ENCODE results near the gene EPHB1. TPM values are rescaled to one million over a fixed set of nuclear protein-coding genes. Genes with fewer than 3 reads are reported as not detected.

EPHB1 gene
- polyA plus RNA-seq, 1 of the 3 experiments (the other 2 are of a cell fraction): 1.2 TPM

GRCh38 chr3:134881305-134881704 lies 86.2 kb downstream of the EPHB1 start (continued):
- no peak for TF ChIP-seq REST (IDR thresholded peaks at IDR 0.05; ENCODE audit: low read depth, low read length)

- ChIA-PET POLR2A (no interaction called here), CTCF (no interaction called here)
- Histone ChIP-seq H3F3A (replicated peaks; ENCODE audit: insufficient read depth) (no peaks in the 10 kb centered on the region), H3K9me3 (no peaks in the 10 kb centered on the region), H2AFZ (ENCODE audit: low read depth) (no peak overlapping the region), H3K27me3 (ENCODE audit: insufficient read depth) (no peaks in the 10 kb centered on the region), H3K4me1 (ENCODE audit: control insufficient read depth in 1 of 2, insufficient read depth in 2 of 2, low read depth in 1 of 2, low read length in 1 of 2) (no peaks in the 10 kb centered on the region), H3K79me2 (ENCODE audit: insufficient read depth) (no peaks in the 10 kb centered on the region), H3K9me2 (no peaks in the 10 kb centered on the region), H3K36me3 (replicated peaks in 1 of 2; ENCODE audit: control insufficient read depth in 1 of 2, insufficient read depth in 2 of 2, low read length in 1 of 2) (no peaks in the 10 kb centered on the region), H3K9ac (no peak overlapping the region), H3K27ac (ENCODE audit: low read depth in 2 of 2, low read length in 1 of 2) (no peak overlapping the region), H3K4me3 (ENCODE audit: low read depth in 2 of 2, low read length in 1 of 2) (no peak overlapping the region), H3K4me2 (no peak overlapping the region), H4K20me1 (ENCODE audit: insufficient read depth) (no peaks in the 10 kb centered on the region; the same call in 1 of the 2 replicates)
- DNase-seq: no peak
- 40% methylated on average over 5 of the region's 5 CpGs for WGBS (ENCODE audit: low lambda C conversion rate)
- TF ChIP-seq FOXM1 (IDR thresholded peaks at IDR 0.05; ENCODE audit: low read depth) (no peak), ELF1 (IDR thresholded peaks at IDR 0.05) (no peak), GABPA (IDR thresholded peaks at IDR 0.05; ENCODE audit: low read depth) (no peak), CHD2 (IDR thresholded peaks at IDR 0.05; ENCODE audit: low read length, partially characterized antibody) (no peak), IRF3 (IDR thresholded peaks at IDR 0.05; ENCODE audit: low read depth, low read length) (no peak), TCF12 (IDR thresholded peaks at IDR 0.05) (no peak), USF2 (IDR thresholded peaks at IDR 0.05; ENCODE audit: borderline replicate concordance, low read depth, low read length) (no peak), JUND (IDR thresholded peaks at IDR 0.05) (no peak)
Observed at GRCh38 chr3:134883697-134884385, 88.8 kb downstream of the EPHB1 start.
